NB4 (cell line): Measurements from ENCODE around the gene DCHS2.

ENCODE experiments used
- TF ChIP-seq, protein P1 (sequence below): IDR thresholded peaks from 2 replicates; pipeline ENCODE4 v1.6.1; 2011; ENCODE audit warnings: low read depth, low read length
- TF ChIP-seq, protein P2 (sequence below): IDR thresholded peaks from one replicate; pipeline ENCODE4 v1.5.1; 2012; ENCODE audit warnings: low read depth, low read length

DNA sequence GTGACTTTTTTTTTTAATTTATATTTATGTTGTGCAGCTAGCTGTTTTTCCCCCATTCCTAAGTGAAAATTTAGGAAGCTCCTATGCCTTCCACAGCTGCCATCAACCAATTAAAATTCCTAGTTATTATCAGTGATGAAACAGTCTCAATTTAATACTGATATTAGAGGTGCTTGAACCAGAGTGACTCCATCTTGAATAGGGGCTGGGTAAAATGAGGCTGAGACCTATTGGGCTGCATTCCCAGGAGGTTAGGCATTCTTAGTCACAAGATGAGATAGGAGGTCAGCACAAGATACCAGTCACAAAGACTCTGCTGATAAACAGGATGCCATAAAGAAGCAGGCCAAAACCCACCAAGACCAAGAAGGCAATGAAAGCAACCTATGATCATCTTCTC is 136.7 kb downstream of the DCHS2 start:
- TF ChIP-seq, protein P1, sequence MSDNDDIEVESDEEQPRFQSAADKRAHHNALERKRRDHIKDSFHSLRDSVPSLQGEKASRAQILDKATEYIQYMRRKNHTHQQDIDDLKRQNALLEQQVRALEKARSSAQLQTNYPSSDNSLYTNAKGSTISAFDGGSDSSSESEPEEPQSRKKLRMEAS: no peak
- TF ChIP-seq, protein P2, sequence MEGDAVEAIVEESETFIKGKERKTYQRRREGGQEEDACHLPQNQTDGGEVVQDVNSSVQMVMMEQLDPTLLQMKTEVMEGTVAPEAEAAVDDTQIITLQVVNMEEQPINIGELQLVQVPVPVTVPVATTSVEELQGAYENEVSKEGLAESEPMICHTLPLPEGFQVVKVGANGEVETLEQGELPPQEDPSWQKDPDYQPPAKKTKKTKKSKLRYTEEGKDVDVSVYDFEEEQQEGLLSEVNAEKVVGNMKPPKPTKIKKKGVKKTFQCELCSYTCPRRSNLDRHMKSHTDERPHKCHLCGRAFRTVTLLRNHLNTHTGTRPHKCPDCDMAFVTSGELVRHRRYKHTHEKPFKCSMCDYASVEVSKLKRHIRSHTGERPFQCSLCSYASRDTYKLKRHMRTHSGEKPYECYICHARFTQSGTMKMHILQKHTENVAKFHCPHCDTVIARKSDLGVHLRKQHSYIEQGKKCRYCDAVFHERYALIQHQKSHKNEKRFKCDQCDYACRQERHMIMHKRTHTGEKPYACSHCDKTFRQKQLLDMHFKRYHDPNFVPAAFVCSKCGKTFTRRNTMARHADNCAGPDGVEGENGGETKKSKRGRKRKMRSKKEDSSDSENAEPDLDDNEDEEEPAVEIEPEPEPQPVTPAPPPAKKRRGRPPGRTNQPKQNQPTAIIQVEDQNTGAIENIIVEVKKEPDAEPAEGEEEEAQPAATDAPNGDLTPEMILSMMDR: no peak
